ENCODE results near the gene DCTN3.
"Not testable (repeated sequence)": the region's sequence is repeated elsewhere in the genome, so short reads cannot be mapped to it uniquely, and the experiment has no call there.

The DCTN3 gene

GRCh38 chr9:34647651-34648050 lies 27.4 kb upstream of the DCTN3 start:
- no peak for DNase-seq (ENCODE audit: extremely low read depth in 1 of 2, low read depth in 1 of 2)

- DNase-seq (ENCODE audit: extremely low read depth in 1 of 2, low read depth in 1 of 2) = no peak
Observed at GRCh38 chr9:34647084-34647403, 26.7 kb upstream of the DCTN3 start.

GRCh38 chr9:34646211-34647083 lies 26.2 kb upstream of the DCTN3 start, which contains the start of gene GALT:
TSS of gene GALT (plus strand) at chr9:34646675. CDS start at chr9:34646705, 30 bp downstream.
- peak; percentile 93 to 96 for DNase-seq (ENCODE audit: extremely low read depth in 1 of 2, low read depth in 1 of 2)

- DNase-seq (ENCODE audit: extremely low read depth in 1 of 2, low read depth in 1 of 2) = no peak
Observed at GRCh38 chr9:34644766-34645314, 24.5 kb upstream of the DCTN3 start.

- no peak for DNase-seq (ENCODE audit: extremely low read depth in 1 of 2, low read depth in 1 of 2)
Observed at GRCh38 chr9:34642679-34643078, 22.4 kb upstream of the DCTN3 start.

- not testable (repeated sequence) for DNase-seq (ENCODE audit: extremely low read depth in 1 of 2, low read depth in 1 of 2)
Observed at GRCh38 chr9:34639322-34639721, 19.0 kb upstream of the DCTN3 start.

GRCh38 chr9:34638138-34638445 lies 17.8 kb upstream of the DCTN3 start:
- DNase-seq (ENCODE audit: extremely low read depth in 1 of 2, low read depth in 1 of 2) = no peak

- DNase-seq (ENCODE audit: extremely low read depth in 1 of 2, low read depth in 1 of 2) = peak; percentile 86 to 88
Observed at GRCh38 chr9:34637356-34638137, 17.3 kb upstream of the DCTN3 start, which contains the start of gene SIGMAR1. TSS of gene SIGMAR1 (minus strand) at chr9:34637787. CDS start at chr9:34637697, 90 bp downstream.

GRCh38 chr9:34636791-34637355 lies 16.6 kb upstream of the DCTN3 start:
- DNase-seq (ENCODE audit: extremely low read depth in 1 of 2, low read depth in 1 of 2) = no peak

- no peak for DNase-seq (ENCODE audit: extremely low read depth in 1 of 2, low read depth in 1 of 2)
Observed at GRCh38 chr9:34635556-34635955, 15.3 kb upstream of the DCTN3 start.

- no peak for DNase-seq (ENCODE audit: extremely low read depth in 1 of 2, low read depth in 1 of 2)
Observed at GRCh38 chr9:34634551-34635248, 14.4 kb upstream of the DCTN3 start.

GRCh38 chr9:34633851-34634550 lies 13.7 kb upstream of the DCTN3 start:
- peak in 1 of 2 donors; percentile 48 for DNase-seq (ENCODE audit: extremely low read depth in 1 of 2, low read depth in 1 of 2)

- DNase-seq (ENCODE audit: extremely low read depth in 1 of 2, low read depth in 1 of 2) = no peak
Observed at GRCh38 chr9:34633166-34633565, 12.9 kb upstream of the DCTN3 start.

- no peak for DNase-seq (ENCODE audit: extremely low read depth in 1 of 2, low read depth in 1 of 2)
Observed at GRCh38 chr9:34630402-34631154, 10.3 kb upstream of the DCTN3 start.

- no peak for DNase-seq (ENCODE audit: extremely low read depth in 1 of 2, low read depth in 1 of 2)
Observed at GRCh38 chr9:34629491-34629808, 9.2 kb upstream of the DCTN3 start.

GRCh38 chr9:34628656-34629490 lies 8.6 kb upstream of the DCTN3 start, which contains the start of gene ARID3C:
TSS of gene ARID3C (minus strand) at chr9:34629066. CDS start at chr9:34628014, 1,052 bp downstream.
- DNase-seq (ENCODE audit: extremely low read depth in 1 of 2, low read depth in 1 of 2) = no peak

- no peak for DNase-seq (ENCODE audit: extremely low read depth in 1 of 2, low read depth in 1 of 2)
Observed at GRCh38 chr9:34627716-34628655, 7.7 kb upstream of the DCTN3 start.

- no peak for DNase-seq (ENCODE audit: extremely low read depth in 1 of 2, low read depth in 1 of 2)
Observed at GRCh38 chr9:34625186-34625486, 4.8 kb upstream of the DCTN3 start.
